Activated CD8-positive, alpha-beta T cell treated with anti-CD3 and anti-CD28 coated beads for 36 hours (primary cell): ENCODE measurements around the gene DEFB129. TPM values are rescaled to one million over a fixed set of nuclear protein-coding genes. Genes with fewer than 3 reads are reported as not detected.

Experiments used
- ATAC-seq: fragments of 200-7000 bp; cut with Tn5 transposase; one replicate; pipeline ENCODE4 v1.10.0; 2021; ENCODE audit warnings: mild to moderate bottlenecking, moderate library complexity
- CTCF ChIA-PET: fragments of 350-600 bp; sonication (Branson Sonifier 250); formaldehyde crosslinking; loops from one replicate; lab custom pipeline; 2021; ENCODE audit warnings: antibody characterized with exemption; lab: Charles Lee
- POLR2A ChIA-PET: fragments of 350-600 bp; sonication (Branson Sonifier 250); formaldehyde crosslinking; loops from one replicate; lab custom pipeline; 2021; ENCODE audit warnings: antibody characterized with exemption; lab: Charles Lee
- DNase-seq: peaks from one replicate; pipeline ENCODE4 v3.0.0-alpha.2; 2020
- H3K27ac Mint-ChIP-seq: one replicate; pipeline ENCODE4 v1.8.0; 2021; ENCODE audit warnings: mild to moderate bottlenecking, mixed read lengths
- H3K27me3 Mint-ChIP-seq: one replicate; pipeline ENCODE4 v1.8.0; 2021; ENCODE audit warnings: mixed read lengths
- H3K36me3 Mint-ChIP-seq: one replicate; pipeline ENCODE4 v1.8.0; 2021; ENCODE audit warnings: low read depth, mixed read lengths
- H3K4me1 Mint-ChIP-seq: one replicate; pipeline ENCODE4 v1.8.0; 2021; ENCODE audit warnings: low read depth, mixed read lengths
- H3K4me3 Mint-ChIP-seq: one replicate; pipeline ENCODE4 v1.8.0; 2021; ENCODE audit warnings: mild to moderate bottlenecking, moderate library complexity, mixed read lengths
- H3K9me3 Mint-ChIP-seq: one replicate; pipeline ENCODE4 v1.8.0; 2021; ENCODE audit warnings: mixed read lengths
- intact Hi-C: fragments of 100-400 bp; cut with micrococcal nuclease; formaldehyde crosslinking; loops from one replicate; pipeline ENCODE4 v1.10.0; 2022
- total RNA-seq, 2 experiments: library from RNA; stranded (reverse); gene quantifications; one replicate each; pipeline ENCODE4 v1.2.3, GENCODE V29; 2021
- TF ChIP-seq, protein P1 (sequence below): fragments of 200-600 bp; IDR thresholded peaks from one replicate; pipeline ENCODE4 v1.8.0; 2022; ENCODE audit warnings: antibody characterized with exemption, mild to moderate bottlenecking

Gene DEFB129
- total RNA-seq, 2 experiments from 2014 or later, result not detected

DNA sequence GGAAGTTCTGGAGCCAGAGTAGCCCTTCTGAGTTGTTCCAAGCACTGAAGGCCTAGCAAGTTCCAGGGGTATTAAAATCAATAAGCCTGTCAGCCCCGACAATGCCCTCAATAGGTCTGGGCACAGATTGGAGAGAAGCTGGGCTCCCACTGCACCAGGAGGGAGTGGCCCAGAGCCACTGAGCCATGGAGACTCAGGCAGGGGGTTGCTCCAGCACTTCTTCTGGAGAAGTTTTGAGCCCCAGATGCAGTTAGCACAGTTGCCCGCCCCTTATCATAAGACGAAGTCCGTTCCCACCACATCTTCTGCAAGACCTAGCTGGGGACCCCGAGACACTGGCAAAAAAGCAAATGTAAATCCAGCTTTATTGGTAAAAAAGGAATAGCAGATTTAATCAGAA is 43.5 kb downstream of the DEFB129 start:
- TF ChIP-seq, protein P1, sequence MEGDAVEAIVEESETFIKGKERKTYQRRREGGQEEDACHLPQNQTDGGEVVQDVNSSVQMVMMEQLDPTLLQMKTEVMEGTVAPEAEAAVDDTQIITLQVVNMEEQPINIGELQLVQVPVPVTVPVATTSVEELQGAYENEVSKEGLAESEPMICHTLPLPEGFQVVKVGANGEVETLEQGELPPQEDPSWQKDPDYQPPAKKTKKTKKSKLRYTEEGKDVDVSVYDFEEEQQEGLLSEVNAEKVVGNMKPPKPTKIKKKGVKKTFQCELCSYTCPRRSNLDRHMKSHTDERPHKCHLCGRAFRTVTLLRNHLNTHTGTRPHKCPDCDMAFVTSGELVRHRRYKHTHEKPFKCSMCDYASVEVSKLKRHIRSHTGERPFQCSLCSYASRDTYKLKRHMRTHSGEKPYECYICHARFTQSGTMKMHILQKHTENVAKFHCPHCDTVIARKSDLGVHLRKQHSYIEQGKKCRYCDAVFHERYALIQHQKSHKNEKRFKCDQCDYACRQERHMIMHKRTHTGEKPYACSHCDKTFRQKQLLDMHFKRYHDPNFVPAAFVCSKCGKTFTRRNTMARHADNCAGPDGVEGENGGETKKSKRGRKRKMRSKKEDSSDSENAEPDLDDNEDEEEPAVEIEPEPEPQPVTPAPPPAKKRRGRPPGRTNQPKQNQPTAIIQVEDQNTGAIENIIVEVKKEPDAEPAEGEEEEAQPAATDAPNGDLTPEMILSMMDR, result no peak
- no peak overlapping the region for H3K4me3 Mint-ChIP-seq
- ChIA-PET CTCF (interaction anchor here (2.0 kb wide), 1 partner anchor 55 kb away, joined by 4 read pairs; no protein-coding TSS in a partner anchor), POLR2A (no interaction called here)
- H3K36me3 Mint-ChIP-seq, result no peaks in the 10 kb centered on the region
- intact Hi-C loops, result no loop called here
- no peak for DNase-seq
- peaks cover 4% of the 10 kb centered on the region for H3K27me3 Mint-ChIP-seq
- no peak for ATAC-seq
- H3K27ac Mint-ChIP-seq, result no peak overlapping the region
- peaks cover 10% of the 10 kb centered on the region for H3K4me1 Mint-ChIP-seq
- H3K9me3 Mint-ChIP-seq, result no peaks in the 10 kb centered on the region

DNA sequence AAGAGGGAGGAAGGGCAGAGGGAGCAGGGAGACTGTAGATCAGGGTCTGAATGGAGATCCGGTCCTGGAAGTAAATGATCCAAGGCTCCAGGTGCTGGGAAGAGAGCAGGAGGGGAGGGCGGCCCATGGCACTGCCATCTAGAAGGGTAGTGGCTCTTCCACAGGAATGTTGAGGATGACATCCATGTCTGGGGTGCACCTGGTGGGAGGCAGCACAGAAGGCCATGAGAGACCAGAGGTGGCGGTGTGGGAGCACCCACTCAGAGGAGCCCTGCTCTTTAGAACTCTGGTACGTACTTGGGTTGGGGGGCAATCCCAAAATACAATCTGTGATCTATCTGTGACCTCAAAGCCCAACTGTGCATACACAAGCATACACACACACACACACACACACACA is 44.0 kb downstream of the DEFB129 start:
- Mint-ChIP-seq H3K4me1 (peaks cover 10% of the 10 kb centered on the region), H3K27ac (no peak overlapping the region), H3K27me3 (peaks cover under 1% of the 10 kb centered on the region), H3K9me3 (no peaks in the 10 kb centered on the region), H3K36me3 (no peaks in the 10 kb centered on the region), H3K4me3 (no peak overlapping the region)
- ATAC-seq (no peak), DNase-seq (no peak)
- TF ChIP-seq, protein P1, result no peak
- CTCF ChIA-PET, result no interaction called here
- intact Hi-C loops, result no loop called here
- POLR2A ChIA-PET, result no interaction called here

GRCh38 chr20:271528-271927 is 44.5 kb downstream of the DEFB129 start:
- Mint-ChIP-seq H3K4me1 (peaks cover 6% of the 10 kb centered on the region), H3K27ac (no peak overlapping the region), H3K4me3 (no peak overlapping the region), H3K36me3 (no peaks in the 10 kb centered on the region), H3K9me3 (no peaks in the 10 kb centered on the region), H3K27me3 (no peaks in the 10 kb centered on the region)
- TF ChIP-seq, protein P1, result no peak
- ChIA-PET CTCF (no interaction called here), POLR2A (no interaction called here)
- intact Hi-C loops, result no loop called here
- no peak for ATAC-seq
- DNase-seq, result no peak

DNA sequence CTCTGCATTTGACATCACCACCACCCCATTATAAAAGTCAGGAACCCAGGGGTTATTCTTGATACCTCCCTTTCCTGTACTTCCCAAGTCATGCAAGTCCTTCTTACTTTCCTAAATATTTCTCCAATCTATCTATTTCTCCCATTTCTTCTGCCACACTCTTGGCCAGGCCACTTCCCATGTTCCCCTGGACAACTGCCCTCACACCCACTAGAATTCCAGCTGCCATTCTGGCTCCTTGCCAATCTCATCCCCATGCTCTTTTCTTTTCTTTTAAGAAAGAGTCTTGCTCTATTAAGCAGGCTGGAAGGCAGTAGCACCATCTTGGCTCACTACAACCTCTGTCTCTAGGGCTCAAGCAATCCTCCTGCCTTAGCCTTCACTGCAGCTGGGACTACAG is 45.7 kb downstream of the DEFB129 start:
- Mint-ChIP-seq H3K27ac (no peak overlapping the region), H3K9me3 (no peaks in the 10 kb centered on the region), H3K4me1 (no peaks in the 10 kb centered on the region), H3K36me3 (no peaks in the 10 kb centered on the region), H3K27me3 (no peaks in the 10 kb centered on the region), H3K4me3 (no peak overlapping the region)
- intact Hi-C loops, result no loop called here
- POLR2A ChIA-PET, result interaction anchor here (0.9 kb wide), 1 partner anchor 8 kb away, joined by 3 read pairs; no protein-coding TSS in a partner anchor
- DNase-seq (no peak), ATAC-seq (no peak)
- CTCF ChIA-PET, result interaction anchor here (1.6 kb wide), 1 partner anchor 58 kb away, joined by 4 read pairs; no protein-coding TSS in a partner anchor
- TF ChIP-seq, protein P1, result no peak

- Mint-ChIP-seq H3K4me1 (no peaks in the 10 kb centered on the region), H3K9me3 (no peaks in the 10 kb centered on the region), H3K27me3 (no peaks in the 10 kb centered on the region), H3K36me3 (peaks cover 3% of the 10 kb centered on the region), H3K4me3 (no peak overlapping the region), H3K27ac (no peak overlapping the region)
- ChIA-PET POLR2A (no interaction called here), CTCF (interaction anchor here (1.6 kb wide), 1 partner anchor 57 kb away, joined by 4 read pairs; no protein-coding TSS in a partner anchor)
- intact Hi-C loops, result no loop called here
- DNase-seq (no peak), ATAC-seq (no peak)
- TF ChIP-seq, protein P1, result no peak
These were observed 46.8 kb downstream of the DEFB129 start for GRCh38 chr20:273884-274283.
